Limb (tissue), 2 donors: Measurements from ENCODE around the gene SMG6.

Source experiments
- DNase-seq, 2 donors: peaks; one replicate each; pipeline ENCODE4 v3.0.0-alpha.2; 2016; ENCODE audit errors: extremely low spot score in 2 of 2

The SMG6 gene

GRCh38 chr17:2051933-2052559 is 251.5 kb downstream of the SMG6 start:
- peak; percentile 0 to 45 for DNase-seq

DNA sequence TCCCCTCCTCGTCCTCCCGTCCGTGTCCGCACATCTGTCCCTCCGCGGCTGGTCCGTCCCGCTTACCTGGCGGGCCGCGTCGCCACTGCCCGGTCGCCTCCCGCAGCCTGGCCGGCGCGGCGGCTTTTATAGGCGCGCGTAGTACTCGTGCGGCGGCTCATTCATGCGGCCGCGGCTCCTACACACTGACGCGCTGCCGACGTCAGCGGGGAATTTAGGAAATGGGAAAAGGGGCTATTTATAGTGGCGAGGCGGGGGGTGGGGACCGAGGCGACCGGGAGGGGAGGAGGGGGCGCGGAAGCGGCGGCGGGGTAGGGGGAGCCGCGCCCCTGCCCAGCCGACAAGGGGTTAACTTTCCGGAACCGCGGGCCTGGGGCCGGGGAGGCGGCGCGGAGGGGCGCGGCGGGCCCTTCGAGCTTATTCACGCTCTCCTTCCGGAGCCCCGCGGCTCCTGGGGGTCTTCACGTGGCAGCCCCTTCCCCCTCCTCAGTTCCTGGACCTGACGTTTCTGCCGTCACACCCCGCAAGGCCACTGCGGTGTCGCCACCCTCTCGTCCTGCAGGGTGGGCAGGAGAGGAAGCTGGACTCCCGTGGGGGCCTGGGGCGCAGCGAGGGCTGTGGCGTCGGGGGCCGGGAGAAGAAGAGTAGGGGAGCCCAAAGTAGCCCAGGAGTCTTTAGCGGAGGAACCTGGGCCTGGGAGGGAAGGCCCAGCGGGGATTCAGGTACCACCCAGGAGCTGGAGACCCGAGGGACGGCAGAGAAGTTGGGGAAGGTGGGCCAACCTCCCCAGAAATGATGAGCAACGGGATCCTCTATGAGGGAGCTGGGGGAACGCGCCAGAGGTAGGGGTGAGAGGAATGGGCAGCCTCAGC is 252.3 kb downstream of the SMG6 start:
- peak in 1 of 2 donors; percentile 78 for DNase-seq

DNA sequence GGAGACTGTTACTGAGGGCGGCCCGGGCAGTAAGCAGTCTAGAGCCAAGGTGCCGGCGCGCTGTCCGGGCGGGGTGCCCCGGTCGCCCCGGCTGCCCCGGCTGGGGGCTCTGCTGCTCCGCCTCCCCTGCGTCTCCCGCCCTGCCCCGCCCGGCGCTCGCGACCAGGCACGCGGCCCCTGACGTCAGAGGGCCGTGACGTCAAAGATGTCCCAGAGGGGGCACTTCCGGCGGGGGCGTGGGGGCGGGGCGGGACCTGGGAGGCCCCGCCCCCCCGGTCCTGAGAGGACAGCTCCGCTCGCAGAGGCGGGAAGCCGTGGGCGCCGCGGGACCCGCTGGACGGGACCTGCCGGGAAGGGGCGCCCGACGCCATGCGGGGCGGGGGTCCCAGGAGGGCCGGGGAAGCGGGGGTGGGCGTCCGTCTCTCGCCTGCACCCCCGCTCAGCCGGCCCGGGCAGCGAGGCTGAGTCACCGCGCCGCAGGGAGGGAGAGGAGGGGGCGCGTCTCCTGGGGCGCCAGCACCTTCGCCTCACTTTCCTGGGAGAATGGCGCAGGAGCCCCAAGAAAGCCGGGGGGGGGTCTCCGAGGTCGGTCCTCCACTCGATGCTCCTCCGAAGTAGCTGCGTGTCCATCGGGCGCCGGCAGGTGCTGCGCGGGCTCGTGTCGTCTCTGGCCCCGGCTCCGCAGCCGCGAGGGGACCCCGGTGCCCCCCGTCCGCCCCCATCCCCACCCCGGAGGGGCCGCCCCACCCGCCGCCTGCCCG is 253.1 kb downstream of the SMG6 start:
- peak; percentile 30 to 90 for DNase-seq

GRCh38 chr17:2049333-2050299 is 254.0 kb downstream of the SMG6 start:
- peak; percentile 72 to 95 for DNase-seq

- peak in 1 of 2 donors; percentile 0 for DNase-seq
These were observed 254.8 kb downstream of the SMG6 start for GRCh38 chr17:2048805-2049204.

GRCh38 chr17:2047590-2047989 is 256.0 kb downstream of the SMG6 start:
- DNase-seq, result no peak

GRCh38 chr17:2044263-2044894 is 259.2 kb downstream of the SMG6 start:
- no peak for DNase-seq

DNA sequence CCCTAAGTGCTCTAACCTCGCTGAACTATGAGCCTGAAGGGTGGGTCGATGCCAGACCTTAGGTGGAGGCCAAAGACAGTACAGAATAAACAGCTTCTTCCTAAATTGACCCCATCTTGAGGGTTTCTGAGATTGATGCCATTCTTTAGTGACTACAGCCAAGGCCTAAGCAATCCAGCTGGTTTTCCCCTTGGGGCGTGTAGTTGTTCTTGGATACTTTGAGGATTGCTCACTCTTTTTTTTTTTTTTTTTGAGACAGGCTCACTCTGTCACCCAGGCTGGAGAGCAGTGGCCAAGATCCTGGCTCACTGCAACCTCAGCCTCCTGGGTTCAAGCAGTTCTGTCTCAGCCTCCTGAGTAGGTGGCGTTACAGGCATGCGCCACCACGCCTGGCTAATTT is 259.8 kb downstream of the SMG6 start:
- DNase-seq, result no peak

- DNase-seq, result no peak
These were observed 260.7 kb downstream of the SMG6 start for GRCh38 chr17:2042933-2043332.

DNA sequence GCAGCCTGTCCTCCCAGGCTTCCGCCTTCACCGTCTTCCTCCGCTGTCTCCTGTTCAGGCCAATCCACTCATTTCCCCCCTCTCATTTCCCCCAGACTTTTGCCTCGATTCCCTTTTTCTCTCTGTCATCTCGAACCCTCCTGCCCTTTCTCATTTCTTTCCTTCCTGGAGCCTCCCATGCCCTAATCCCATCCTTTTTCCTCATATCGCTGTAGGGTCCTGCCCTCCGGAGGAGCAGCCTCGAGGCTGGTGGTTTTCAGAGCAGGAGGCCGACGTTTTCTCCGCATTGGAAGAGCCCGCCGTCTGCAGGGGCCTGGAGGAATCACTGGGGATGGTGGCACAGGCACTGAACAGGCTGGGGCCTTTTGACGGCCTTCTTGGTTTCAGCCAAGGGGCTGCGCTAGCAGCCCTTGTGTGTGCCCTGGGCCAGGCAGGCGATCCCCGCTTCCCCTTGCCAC is 261.2 kb downstream of the SMG6 start:
- no peak for DNase-seq

GRCh38 chr17:2041561-2042389 is 261.8 kb downstream of the SMG6 start, which contains the start of gene OVCA2:
Gene OVCA2 (plus strand): TSS chr17:2042022. CDS start chr17:2042048, 26 bp downstream.
- peak; percentile 96 to 98 for DNase-seq

GRCh38 chr17:2040942-2041560 is 262.5 kb downstream of the SMG6 start:
- no peak for DNase-seq

GRCh38 chr17:2040219-2040827 is 263.3 kb downstream of the SMG6 start:
- DNase-seq, result no peak

DNA sequence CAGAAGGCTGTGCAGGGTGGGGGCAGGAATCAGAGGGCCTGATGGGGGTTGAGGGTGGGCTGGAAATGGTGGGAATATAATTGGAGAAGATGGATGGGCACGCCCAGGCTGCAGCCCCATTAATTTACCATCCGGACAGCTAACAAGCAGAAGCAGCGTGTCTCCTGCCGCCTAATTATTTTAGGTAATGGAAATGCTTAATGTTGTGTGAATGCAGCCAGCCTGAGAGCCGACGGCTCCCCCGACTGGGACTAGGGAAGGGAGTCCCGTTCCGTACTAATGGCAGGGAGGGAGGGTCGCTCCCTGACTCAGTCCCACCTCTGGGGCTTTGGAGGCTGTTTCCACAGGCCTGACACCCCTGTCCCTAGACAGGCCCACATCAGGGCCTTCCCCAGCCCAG is 266.4 kb downstream of the SMG6 start:
- DNase-seq, result no peak

DNA sequence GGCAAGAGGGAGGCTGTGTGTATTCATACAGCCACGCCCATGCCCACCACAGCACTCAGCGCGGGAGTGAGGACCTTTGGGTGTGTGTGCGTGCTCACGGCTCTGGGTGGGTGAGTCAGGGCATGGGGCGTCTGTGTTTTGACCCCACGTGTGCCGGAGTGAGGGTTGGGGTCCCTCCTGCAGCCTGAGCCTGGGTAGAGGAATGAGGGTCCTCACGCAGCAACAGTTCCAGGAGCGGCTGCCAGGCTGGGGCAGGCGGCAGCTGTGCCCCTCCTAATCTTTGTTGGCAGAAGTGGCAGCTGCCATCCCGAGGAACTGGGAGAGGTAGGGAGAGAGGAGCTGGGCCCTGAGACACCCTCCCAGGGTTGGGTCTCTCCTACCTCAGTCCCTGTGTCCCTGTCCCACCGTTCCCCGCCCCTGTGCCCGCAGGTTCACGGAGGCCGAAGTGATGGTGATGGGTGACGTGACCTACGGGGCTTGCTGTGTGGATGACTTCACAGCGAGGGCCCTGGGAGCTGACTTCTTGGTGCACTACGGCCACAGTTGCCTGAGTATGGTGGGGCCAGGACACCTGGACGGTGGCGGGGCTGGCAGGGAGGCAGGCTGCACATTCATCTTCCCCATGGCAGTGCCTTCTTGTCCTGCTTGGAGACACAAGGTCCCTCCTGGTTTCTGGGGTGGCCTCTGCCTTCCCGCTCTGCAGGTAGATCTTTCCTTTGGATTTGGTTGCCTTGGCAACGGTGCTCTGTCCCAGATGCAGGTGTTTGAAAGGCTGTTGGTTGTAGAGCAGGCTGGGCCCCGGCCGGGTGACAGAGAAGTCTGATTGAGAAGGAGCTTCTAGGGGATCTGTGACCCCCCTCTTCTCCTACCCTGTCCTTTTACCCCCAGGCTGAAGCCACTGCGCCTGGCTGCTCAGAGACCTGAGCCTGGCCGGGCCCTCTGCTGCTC is 267.8 kb downstream of the SMG6 start:
- no peak for DNase-seq

GRCh38 chr17:2034806-2035540 is 268.6 kb downstream of the SMG6 start:
- no peak for DNase-seq

- DNase-seq, result no peak
These were observed 269.4 kb downstream of the SMG6 start for GRCh38 chr17:2034157-2034556.
